Measurements from ENCODE around the gene IPPK. TPM values are rescaled to one million over a fixed set of nuclear protein-coding genes. Genes with fewer than 3 reads are reported as not detected.

IPPK gene
- total RNA-seq, 4 donors from 2014 or later = 41.8 to 86.9 (median 46.1) TPM

- H3K4me3 ChIP-seq = no peak overlapping the region
- peak overlapping the region in 3 of 4 donors; percentile 25 to 50 (median 25) for H3K27ac ChIP-seq
- TF ChIP-seq CTCF (IDR thresholded peaks at IDR 0.05) (peak; percentile 68 to 90 (median 86)), POLR2A (IDR thresholded peaks at IDR 0.05) (no peak)
- H3K27me3 ChIP-seq = no peaks in the 10 kb centered on the region
- H3K4me1 ChIP-seq = peaks cover 0 to 15% (median 5%) of the 10 kb centered on the region in 3 donors
- no peak for DNase-seq
- peaks cover 33 to 100% (median 60%) of the 10 kb centered on the region in 3 donors for H3K36me3 ChIP-seq
- intact Hi-C loops (cut with DNase I) = loop anchor here (10.0 kb wide), 1 partner anchor 300 kb away; no protein-coding TSS in a partner anchor
- 60 to 85% methylated on average over 19 to 20 of the region's 35 CpGs for WGBS, 2 donors
- no peaks in the 10 kb centered on the region for H3K9me3 ChIP-seq
These were observed 35.0 kb downstream of the IPPK start for GRCh38 chr9:92634712-92635605.

GRCh38 chr9:92633614-92634278 lies 36.2 kb downstream of the IPPK start:
- H3K4me1 ChIP-seq = peaks cover 0 to 15% (median 5%) of the 10 kb centered on the region in 3 donors
- DNase-seq = no peak
- H3K27me3 ChIP-seq = no peaks in the 10 kb centered on the region
- H3K9me3 ChIP-seq = no peaks in the 10 kb centered on the region
- 88 to 92% methylated on average over 6 of the region's 9 CpGs for WGBS, 2 donors
- intact Hi-C loops (cut with DNase I) = loop anchor here (10.0 kb wide), 1 partner anchor 299 kb away; no protein-coding TSS in a partner anchor
- TF ChIP-seq CTCF (IDR thresholded peaks at IDR 0.05) (no peak), POLR2A (IDR thresholded peaks at IDR 0.05) (no peak)
- H3K36me3 ChIP-seq = peaks cover 29 to 100% (median 53%) of the 10 kb centered on the region in 3 donors
- H3K27ac ChIP-seq = no peak overlapping the region
- H3K4me3 ChIP-seq = no peak overlapping the region

- intact Hi-C loops (cut with DNase I) = loop anchor here (10.0 kb wide), 1 partner anchor 298 kb away; no protein-coding TSS in a partner anchor
- DNase-seq = no peak
- Histone ChIP-seq H3K27ac (no peak overlapping the region), H3K27me3 (no peaks in the 10 kb centered on the region), H3K4me3 (no peak overlapping the region), H3K36me3 (peaks cover 22 to 100% (median 44%) of the 10 kb centered on the region in 3 donors), H3K9me3 (no peaks in the 10 kb centered on the region), H3K4me1 (peaks cover 0 to 15% (median 5%) of the 10 kb centered on the region in 3 donors)
- TF ChIP-seq POLR2A (IDR thresholded peaks at IDR 0.05) (no peak), CTCF (IDR thresholded peaks at IDR 0.05) (no peak)
- WGBS, 2 donors = 100% methylated on average over 2 to 4 of the region's 5 CpGs
These were observed 37.3 kb downstream of the IPPK start for GRCh38 chr9:92632641-92633040.

GRCh38 chr9:92631452-92632343 lies 38.2 kb downstream of the IPPK start:
- no peak overlapping the region for H3K27ac ChIP-seq
- intact Hi-C loops (cut with DNase I) = loop anchor here (10.0 kb wide), 1 partner anchor 297 kb away; no protein-coding TSS in a partner anchor
- DNase-seq = no peak
- no peaks in the 10 kb centered on the region for H3K27me3 ChIP-seq
- peaks cover 16 to 100% (median 36%) of the 10 kb centered on the region in 3 donors for H3K36me3 ChIP-seq
- TF ChIP-seq CTCF (IDR thresholded peaks at IDR 0.05) = no peak
- no peak for TF ChIP-seq POLR2A (IDR thresholded peaks at IDR 0.05)
- peaks cover 0 to 15% (median 5%) of the 10 kb centered on the region in 3 donors for H3K4me1 ChIP-seq
- 81 to 90% methylated on average over 11 of the region's 13 CpGs for WGBS, 2 donors
- no peak overlapping the region for H3K4me3 ChIP-seq
- H3K9me3 ChIP-seq = no peaks in the 10 kb centered on the region
